ENCODE results near the gene TAF4.

TAF4 gene

DNA sequence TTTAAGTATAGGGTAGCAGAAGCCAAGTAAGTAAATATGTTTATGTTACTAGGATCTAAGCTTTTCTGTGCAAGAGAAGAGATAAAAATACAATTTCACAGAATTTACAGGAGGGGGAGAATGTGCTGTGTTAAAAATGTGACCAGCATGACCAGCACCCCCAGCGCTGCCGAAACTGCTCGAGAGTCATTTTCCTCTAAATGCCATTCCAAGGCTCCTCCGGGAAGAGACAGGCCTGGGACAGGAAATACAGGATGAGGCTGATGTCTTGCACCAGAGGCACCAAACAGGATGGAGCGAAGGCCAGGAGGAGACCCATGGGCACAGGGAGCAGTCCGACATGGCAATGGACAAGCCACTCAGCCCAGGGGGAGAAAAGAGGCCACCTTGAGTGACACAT lies 21.1 kb downstream of the TAF4 start:
- CTCF ChIA-PET = no interaction called here
- TF ChIP-seq INSM2 (tag by site-specific recombination; IDR thresholded peaks at IDR 0.05) (no peak), ZNF433 (tag by site-specific recombination; IDR thresholded peaks at IDR 0.05; ENCODE audit: low read depth) (no peak), ZNF133 (tag by site-specific recombination; IDR thresholded peaks at IDR 0.05) (no peak), SALL2 (tag by site-specific recombination; IDR thresholded peaks at IDR 0.05; ENCODE audit: borderline replicate concordance) (no peak), SP7 (tag by site-specific recombination; IDR thresholded peaks at IDR 0.05) (peak; percentile 33; the same call in 1 of the 2 replicates)

GRCh38 chr20:62043131-62043914 lies 22.4 kb downstream of the TAF4 start:
- Histone ChIP-seq H3K9me3 (ENCODE audit: control insufficient read depth, insufficient read depth, low read depth, low read length) (no peaks in the 10 kb centered on the region), H3K36me3 (ENCODE audit: control insufficient read depth in 2 of 2, insufficient read depth in 1 of 2, low read length in 2 of 2) (no peaks in the 10 kb centered on the region), H3K4me1 (ENCODE audit: control insufficient read depth, insufficient read depth, low read length) (peaks cover 11% of the 10 kb centered on the region), H3K4me3 (ENCODE audit: low read depth, low read length) (no peak overlapping the region), H3K27ac (ENCODE audit: extremely low read depth, low read depth, low read length) (no peak overlapping the region)
- CTCF ChIA-PET = interaction anchor here (0.7 to 1.0 kb wide), 2 partner anchors 17 to 20 kb away, joined by 3 read pairs; no protein-coding TSS in a partner anchor
- POLR2A ChIA-PET = interaction anchor here (0.9 kb wide), 1 partner anchor 80 kb away, joined by 3 read pairs; no protein-coding TSS in a partner anchor
- no peak for TF ChIP-seq ZNF335 (tag by site-specific recombination; conservative IDR thresholded peaks at IDR 0.05)
- TF ChIP-seq, protein P1, sequence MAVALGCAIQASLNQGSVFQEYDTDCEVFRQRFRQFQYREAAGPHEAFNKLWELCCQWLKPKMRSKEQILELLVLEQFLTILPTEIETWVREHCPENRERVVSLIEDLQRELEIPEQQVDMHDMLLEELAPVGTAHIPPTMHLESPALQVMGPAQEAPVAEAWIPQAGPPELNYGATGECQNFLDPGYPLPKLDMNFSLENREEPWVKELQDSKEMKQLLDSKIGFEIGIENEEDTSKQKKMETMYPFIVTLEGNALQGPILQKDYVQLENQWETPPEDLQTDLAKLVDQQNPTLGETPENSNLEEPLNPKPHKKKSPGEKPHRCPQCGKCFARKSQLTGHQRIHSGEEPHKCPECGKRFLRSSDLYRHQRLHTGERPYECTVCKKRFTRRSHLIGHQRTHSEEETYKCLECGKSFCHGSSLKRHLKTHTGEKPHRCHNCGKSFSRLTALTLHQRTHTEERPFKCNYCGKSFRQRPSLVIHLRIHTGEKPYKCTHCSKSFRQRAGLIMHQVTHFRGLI (tag by site-specific recombination; IDR thresholded peaks at IDR 0.05) = no peak
- TF ChIP-seq PRDM2 (tag by site-specific recombination; IDR thresholded peaks at IDR 0.05; ENCODE audit: borderline replicate concordance) = no peak
- peak; percentile 84 for TF ChIP-seq GLIS1 (tag by site-specific recombination; IDR thresholded peaks at IDR 0.05)
- peak; percentile 85 for TF ChIP-seq PRDM6 (tag by site-specific recombination; IDR thresholded peaks at IDR 0.05)
- TF ChIP-seq ZNF624 (tag by site-specific recombination; IDR thresholded peaks at IDR 0.05) = no peak
- 0 out of 2 replicates have a peak, but pooled peaks have one; percentile 25 for TF ChIP-seq ZBTB20 (tag by site-specific recombination; IDR thresholded peaks at IDR 0.05)
- peak; percentile 58 for TF ChIP-seq PRDM10 (tag by site-specific recombination; IDR thresholded peaks at IDR 0.05)
- TF ChIP-seq ZBTB21 (tag by site-specific recombination; IDR thresholded peaks at IDR 0.05) = no peak
- peak; percentile 87 for TF ChIP-seq ZNF600 (tag by site-specific recombination; IDR thresholded peaks at IDR 0.05)
- TF ChIP-seq ZNF433 (tag by site-specific recombination; IDR thresholded peaks at IDR 0.05; ENCODE audit: low read depth) = no peak
- TF ChIP-seq ZNF302 (tag by site-specific recombination; IDR thresholded peaks at IDR 0.05; ENCODE audit: low read depth) = no peak
- TF ChIP-seq ZNF629 (tag by site-specific recombination; IDR thresholded peaks at IDR 0.05) = peak; percentile 66; the same call in 1 of the 2 replicates
- TF ChIP-seq ZNF248 (tag by site-specific recombination; IDR thresholded peaks at IDR 0.05) = no peak

More for the DNA sequence above, 21.1 kb downstream of the TAF4 start:
- Histone ChIP-seq H3K9me3 (ENCODE audit: control insufficient read depth, insufficient read depth, low read depth, low read length) (no peaks in the 10 kb centered on the region), H3K36me3 (ENCODE audit: control insufficient read depth in 2 of 2, insufficient read depth in 1 of 2, low read length in 2 of 2) (no peaks in the 10 kb centered on the region), H3K27ac (ENCODE audit: extremely low read depth, low read depth, low read length) (no peak overlapping the region), H3K4me1 (ENCODE audit: control insufficient read depth, insufficient read depth, low read length) (peaks cover 11% of the 10 kb centered on the region), H3K4me3 (ENCODE audit: low read depth, low read length) (no peak overlapping the region)
- POLR2A ChIA-PET = no interaction called here

All from HEK293 (cell line).